Stimulated activated CD4-positive, alpha-beta T cell treated with anti-CD3 and anti-CD28 coated beads, Interleukin-2, amount 100 ng/mL, for 48 hours (primary cell): ENCODE data around the gene ADGRL1.
A peak's percentile ranks its signal among the peaks of the same experiment; 100 is the strongest.
"Not testable (repeated sequence)": the region's sequence is repeated elsewhere in the genome, so short reads cannot be mapped to it uniquely, and the experiment has no call there.

Experiments
- DNase-seq, 2 donors: peaks; one replicate each; pipeline ENCODE4 v3.0.0-alpha.2; 2020

ADGRL1 gene

GRCh38 chr19:14158276-14159023 is 47.5 kb downstream of the ADGRL1 start:
- DNase-seq = no peak

- DNase-seq = no peak
Measured at GRCh38 chr19:14156971-14157717, 48.8 kb downstream of the ADGRL1 start.

DNA sequence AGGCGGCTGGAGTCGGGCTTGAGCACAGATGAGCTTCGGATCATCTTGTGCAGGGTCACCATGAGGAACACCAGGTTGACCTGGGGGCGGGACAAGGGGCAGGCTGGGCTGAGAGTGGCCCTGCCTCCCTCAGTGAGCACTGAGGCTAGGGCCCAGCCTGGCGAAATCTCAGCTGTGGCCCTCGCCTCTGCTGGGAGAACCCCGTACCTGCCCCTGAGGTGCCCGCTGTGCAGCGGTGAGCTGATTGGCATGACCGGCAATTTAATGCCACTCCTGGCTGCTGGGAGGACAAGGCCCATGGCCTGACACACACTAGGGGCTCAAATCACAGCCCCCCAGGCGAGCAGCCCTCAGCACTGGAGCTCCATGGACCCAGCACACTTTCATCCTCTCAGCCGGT is 49.8 kb downstream of the ADGRL1 start:
- DNase-seq = no peak

DNA sequence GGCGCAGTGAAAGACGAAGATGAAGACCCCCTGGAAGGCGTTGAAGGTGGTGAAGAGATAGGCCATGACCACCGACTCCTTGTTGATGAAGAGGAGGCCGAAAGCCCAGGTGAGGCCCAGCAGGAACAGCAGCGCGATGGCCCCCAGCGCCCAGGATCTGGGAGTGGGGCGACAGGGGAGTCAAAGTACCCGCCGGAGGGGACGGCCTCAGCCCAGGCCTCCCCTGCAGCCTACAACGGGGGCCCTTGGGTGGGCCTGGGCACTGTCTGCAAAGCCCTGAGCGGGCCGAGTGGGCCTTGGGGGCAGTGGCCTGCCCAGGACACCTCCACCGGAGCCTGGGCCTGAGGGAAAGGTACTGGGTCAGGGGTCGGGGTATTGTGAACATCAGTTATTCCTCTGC is 50.6 kb downstream of the ADGRL1 start:
- DNase-seq = no peak

DNA sequence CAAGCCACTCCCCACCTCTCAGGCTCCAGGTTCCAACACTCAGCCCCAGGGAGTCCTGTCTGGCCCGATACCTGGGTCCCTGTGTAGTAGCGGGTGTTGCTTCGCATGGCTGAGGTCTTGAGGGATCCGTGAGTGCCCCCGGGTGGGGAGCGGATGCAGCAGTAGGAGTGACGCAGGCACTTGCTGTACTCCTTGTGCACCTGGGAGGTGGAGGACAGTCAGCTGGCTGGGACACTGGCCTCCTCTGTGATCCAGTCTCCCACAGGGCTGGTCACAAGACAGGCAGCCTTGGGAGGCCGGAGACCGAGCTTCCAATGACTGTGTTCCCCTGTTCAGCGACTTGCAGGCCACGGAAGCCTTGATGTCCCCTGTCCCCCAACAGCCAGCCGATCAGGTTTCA is 53.3 kb downstream of the ADGRL1 start:
- DNase-seq = no peak

DNA sequence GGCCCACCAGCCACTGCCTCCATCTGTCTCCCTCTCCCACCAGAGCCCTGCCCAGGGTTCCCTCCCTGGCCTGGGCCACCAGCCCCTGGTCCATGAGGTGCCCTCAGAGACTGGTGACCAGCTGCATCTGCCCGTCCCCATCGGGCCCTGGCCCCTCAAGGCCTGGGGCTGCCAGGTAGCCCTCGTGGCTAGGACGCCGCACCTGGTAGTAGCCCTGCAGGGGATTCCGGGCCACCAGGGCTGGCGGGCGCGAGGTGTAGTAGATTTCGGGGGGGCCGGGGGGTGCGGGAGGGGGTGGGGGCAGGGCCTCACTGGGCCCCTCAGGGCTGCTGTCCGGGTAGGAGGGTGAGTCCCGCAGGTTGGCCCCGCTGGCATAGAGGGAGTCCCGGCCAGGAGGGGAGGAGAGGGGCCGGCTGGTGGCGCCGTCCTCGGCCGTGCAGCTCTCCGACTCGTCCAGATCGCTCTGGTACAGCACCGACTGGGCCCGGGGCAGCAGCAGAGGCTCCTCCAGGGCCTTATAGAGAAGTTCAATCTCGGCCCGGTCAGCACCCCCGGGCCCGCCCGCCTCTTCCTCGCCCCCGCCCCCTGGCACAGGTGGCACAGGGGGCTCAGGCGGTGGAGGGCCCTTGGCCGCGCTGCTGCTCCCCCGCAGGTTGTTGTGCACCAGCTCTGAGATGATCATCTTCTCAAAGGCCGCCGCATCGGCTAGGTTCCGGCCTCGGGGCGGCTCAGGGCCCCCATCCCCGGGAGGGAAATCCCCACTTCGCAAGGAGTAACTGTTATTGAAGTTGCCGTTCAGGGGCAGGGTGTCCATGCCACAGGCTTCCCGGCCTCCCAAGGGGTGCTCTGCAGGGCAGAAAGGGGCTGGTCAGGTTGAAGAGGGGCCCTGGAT is 55.0 kb downstream of the ADGRL1 start:
- DNase-seq = no peak

DNA sequence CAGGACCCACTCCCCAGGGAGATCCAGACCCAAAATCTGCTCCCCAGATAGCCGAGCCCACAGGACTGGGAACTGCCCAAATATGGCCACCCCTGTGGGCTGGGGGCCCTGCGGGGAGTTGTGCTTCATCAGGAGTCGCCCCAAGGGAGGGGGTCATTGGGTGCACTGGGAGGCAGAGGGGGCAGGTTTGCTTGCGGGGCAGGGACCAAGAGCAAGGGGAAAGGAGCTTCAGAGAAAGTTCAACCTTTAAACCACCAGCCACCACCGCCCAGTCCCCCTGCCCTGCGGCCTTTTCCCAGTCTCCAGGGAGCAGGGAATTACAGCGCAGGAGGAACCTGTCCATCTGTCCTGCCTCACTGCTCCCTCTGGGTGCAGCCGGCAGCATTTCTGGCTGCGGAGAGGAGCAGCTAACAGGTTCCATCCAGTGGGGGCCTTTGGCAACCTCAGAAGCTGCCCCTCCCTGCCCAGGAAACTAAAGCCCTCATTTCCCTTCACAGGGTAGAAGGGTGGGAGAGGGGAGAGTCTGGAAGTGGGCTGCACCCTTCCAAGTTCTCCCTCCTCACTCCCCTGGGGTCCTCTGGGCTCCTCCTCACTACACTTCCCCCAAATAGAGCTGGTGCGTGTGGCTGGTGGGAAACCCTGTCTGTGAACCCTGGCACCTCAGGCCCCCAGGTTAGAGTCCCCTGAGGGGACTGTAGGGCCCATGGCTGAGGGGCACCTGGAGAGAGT is 55.8 kb downstream of the ADGRL1 start:
- no peak for DNase-seq

GRCh38 chr19:14149509-14149994 is 56.4 kb downstream of the ADGRL1 start:
- peak; percentile 26 to 34 for DNase-seq

GRCh38 chr19:14148751-14149410 is 57.1 kb downstream of the ADGRL1 start:
- no peak for DNase-seq

DNA sequence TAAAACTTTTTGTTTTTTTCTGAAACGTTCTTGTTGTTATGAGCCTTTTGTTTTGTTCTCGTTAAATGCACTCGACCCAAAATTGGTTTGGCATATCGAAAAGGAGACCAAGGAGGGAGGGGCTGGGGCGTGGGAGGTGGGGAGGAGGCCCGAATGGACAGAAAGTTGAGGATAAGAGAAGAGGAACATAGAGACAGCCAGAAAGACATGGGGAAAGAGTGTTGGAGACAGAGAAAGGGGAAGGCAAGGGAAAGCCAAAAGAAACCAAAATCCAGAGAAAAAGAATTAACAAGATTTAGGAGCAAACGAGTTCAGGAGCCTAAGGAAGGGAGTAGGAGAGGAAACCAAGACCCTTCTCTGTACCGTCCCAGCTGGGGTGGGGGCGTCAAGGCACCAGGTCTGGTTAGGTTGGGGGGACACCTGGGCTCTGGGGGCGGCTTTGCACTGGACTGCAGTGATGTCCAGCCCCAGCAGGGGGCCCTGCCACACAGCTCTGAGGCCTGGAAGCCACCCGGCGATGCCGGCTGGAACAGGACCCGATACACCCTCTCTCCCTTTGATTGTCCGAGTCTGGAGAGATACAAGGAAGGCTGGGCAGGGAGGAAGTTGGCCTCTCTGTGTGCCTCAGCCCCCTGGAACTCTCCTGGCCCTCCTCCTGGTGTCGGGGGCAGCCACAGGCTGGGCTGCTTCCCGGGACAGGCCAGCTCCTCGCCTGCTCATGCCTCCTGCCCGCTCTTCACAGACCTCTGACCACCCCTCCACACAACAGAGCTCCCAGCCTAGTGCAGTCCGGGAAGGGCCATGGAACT is 58.0 kb downstream of the ADGRL1 start:
- peak; percentile 46 to 52 for DNase-seq

- no peak for DNase-seq
Measured at GRCh38 chr19:14146789-14147216, 59.2 kb downstream of the ADGRL1 start.

DNA sequence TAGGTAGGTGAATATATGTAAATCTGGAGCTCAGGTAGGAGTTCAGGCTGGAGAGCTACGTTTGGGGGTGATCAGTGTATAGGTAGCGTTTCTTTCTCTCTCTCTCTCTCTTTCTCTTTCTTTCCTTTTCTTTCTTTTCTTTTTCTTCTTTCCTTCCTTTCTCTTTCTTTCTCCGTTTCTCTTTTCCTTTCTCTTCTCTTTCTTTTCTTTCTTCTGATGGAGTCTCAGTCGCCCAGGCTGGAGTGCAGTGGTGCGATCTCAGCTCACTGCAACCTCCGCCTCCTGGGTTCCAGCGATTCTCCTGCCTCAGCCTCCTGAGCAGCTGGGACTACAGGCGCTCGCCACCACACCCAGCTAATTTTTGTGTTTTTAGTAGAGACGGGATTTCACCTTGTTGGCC is 59.8 kb downstream of the ADGRL1 start:
- not testable (repeated sequence) for DNase-seq

DNA sequence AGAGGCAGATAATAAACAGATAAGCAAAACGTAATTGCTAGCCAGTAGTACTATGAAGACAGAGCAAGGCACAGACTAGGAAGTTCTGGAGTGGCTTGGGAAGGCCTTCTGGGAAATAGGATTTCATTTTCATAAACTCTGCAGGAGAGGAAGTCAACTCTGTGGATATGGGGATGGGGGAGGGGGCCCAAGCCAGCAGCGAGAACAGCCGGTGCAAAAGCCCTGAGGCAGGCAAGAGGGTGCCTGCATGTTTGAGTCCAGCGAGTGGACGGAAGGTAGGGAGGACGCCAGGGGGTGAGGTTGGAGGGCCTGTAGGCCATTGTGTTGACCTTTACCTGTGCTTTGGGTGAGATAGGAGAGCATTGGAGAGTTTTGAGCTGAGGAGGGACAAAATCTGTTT is 60.6 kb downstream of the ADGRL1 start:
- DNase-seq = no peak

DNA sequence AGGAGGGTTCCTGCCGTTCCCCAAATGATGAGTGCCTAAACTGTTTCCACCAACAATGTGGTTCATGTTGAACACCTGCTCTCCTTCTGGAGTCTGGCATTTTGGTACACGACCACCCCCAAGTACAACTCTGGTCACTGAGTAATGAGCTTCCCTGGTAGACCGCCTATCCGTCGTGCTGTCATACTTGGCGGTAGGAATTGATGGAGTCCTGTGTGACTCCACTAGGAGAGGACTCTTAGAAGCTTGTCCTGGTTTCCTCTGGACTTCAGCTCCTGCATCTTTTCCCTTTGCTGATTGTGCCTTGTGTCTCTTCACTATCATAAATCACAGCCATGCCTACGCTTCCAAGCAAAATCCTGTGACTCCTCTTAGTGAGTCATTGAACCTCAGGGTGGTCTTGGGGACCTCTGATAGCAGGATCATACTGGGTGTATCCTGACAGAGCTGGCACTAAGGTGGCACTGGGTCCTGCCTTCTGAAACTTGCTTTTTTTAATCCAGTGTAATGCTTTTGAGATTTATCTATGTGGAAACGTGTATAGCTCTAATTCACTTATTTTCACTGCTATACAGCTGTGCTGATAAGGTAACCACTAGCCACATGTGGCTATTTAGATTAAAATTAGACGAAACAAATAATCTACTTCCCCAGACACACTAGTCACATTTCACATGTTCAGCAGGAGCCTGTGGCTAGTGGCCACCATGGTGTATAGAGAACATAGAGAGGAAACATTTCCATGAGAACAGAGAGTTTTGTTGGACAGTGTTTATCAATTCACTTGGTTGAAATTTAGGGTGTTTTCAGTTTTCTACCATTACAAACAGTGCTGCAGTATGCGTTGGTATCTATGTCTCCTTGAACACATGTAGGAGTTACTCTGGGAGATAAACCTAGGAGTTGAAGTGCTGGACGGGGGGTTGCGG is 63.4 kb downstream of the ADGRL1 start:
- DNase-seq = no peak

GRCh38 chr19:14141041-14141440 is 64.9 kb downstream of the ADGRL1 start:
- no peak for DNase-seq

DNA sequence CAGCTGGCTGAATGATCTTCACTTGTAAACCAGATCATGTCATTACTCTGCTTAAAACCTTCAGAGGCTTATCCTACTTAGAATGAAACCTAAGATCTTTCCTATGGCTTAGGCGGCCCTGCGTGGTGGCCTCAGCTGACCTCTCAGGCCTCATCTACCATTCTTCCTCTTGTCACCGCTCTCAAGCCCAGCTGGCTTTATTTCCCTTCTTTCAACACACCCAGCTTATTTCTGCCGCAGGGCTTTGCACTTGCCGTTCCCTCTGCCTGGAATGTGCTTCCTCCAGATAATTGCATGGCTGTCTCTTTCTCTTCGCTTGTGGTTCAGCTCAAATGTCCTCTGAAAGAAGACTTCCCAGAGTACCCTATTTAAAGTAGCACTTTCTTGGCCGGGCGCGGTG is 66.0 kb downstream of the ADGRL1 start:
- DNase-seq = no peak

DNA sequence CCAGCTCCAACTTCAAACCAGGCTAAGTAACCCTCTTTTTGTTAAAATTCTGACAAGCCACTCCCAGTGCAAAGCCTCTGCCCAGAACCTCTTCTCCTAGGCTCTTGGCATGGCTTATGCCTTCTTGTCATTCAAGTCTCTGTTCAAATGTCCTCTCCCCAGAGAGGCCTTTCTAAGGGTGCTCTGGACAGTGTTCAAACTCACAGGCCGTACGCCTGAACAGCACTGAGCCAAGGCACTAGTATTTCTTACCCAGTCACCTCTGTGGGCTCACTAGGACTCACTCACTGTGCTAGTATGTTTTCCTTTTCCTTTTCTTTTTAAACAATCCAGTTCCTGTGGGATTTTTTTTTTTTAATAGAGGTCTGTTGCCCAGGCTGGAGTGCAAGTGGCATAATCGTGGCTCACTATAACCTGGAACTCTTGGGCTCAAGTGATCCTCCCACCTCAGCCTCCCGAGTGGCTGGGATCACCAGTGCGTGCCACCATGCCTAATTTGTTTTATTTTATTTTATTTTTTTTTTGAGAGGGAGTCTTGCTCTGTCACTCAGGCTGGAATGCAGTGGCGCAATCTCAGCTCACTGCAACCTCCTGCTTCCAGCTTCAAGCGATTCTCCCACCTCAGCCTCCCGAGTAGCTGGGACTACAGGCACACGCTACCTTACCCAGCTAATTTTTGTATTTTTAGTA is 67.2 kb downstream of the ADGRL1 start:
- DNase-seq = no peak

DNA sequence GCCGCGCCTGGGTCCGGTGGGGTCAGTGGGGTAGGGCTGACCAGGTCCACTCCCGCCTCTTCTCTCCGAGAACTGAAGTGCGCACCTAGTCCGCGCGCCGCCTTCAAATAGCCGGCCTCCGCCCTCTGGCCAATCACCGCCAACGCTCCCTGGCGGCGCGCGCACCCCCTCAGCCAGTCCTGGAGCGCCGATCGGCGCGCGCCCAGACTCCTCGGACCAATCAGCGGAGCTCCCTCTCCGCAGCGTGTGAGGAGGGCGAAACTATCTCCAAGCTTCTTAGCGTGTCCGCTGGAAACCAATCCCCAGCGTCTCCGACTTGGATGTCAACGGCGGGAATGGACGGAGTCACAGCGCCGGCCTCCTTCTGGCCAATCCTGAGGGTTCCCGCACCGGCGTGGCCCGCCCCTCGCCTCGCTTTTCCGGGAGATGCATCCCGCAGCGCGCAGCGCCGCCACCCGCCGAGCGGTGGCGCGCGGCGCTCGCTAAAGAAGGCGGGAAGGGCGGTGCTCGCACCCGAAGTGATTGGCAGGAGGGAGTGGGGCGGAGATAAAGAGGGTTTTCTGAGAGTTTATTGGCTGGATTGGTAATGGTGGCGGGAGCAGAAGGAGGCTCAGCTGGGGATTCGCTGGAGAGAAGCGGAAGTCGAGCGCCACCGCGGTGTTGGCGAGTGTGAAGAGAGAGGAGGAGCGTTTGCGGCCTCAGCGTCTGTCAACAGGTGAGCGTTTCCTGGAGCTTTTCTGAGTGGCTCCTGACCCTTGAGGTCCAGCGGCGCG is 69.3 kb downstream of the ADGRL1 start, which contains the start of gene ASF1B:
TSS of gene ASF1B (minus strand) at position 81 of the 773 bp plus-strand sequence. CDS start 133 bp downstream, outside the sequence.
- DNase-seq = peak; percentile 93 to 95
